Measurements from ENCODE around the gene TMEM179.
"Not testable (repeated sequence)": the region's sequence is repeated elsewhere in the genome, so short reads cannot be mapped to it uniquely, and the experiment has no call there.

TMEM179 gene

DNA sequence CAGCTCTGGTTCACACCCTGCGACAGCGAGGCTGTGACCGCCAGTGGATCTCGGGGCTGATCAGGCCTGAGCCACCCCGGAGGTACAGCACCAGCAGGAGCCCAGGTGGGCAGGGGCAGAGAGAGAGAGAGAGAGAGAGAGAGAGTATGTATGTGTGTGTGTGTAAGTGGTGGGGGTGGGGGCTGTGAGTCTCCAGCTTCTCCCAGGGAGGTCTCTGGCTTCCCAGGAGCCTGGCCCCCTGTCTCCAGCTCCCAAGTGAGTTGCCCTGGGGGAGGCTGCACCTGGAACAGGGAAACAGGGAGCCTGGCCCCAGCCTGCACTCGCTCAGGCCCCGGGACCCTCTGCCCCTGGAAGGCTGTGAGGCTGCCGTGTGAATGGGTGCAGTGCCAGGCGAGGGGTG is 23.1 kb downstream of the TMEM179 start:
- TF ChIP-seq, protein P1, sequence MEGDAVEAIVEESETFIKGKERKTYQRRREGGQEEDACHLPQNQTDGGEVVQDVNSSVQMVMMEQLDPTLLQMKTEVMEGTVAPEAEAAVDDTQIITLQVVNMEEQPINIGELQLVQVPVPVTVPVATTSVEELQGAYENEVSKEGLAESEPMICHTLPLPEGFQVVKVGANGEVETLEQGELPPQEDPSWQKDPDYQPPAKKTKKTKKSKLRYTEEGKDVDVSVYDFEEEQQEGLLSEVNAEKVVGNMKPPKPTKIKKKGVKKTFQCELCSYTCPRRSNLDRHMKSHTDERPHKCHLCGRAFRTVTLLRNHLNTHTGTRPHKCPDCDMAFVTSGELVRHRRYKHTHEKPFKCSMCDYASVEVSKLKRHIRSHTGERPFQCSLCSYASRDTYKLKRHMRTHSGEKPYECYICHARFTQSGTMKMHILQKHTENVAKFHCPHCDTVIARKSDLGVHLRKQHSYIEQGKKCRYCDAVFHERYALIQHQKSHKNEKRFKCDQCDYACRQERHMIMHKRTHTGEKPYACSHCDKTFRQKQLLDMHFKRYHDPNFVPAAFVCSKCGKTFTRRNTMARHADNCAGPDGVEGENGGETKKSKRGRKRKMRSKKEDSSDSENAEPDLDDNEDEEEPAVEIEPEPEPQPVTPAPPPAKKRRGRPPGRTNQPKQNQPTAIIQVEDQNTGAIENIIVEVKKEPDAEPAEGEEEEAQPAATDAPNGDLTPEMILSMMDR (IDR thresholded peaks at IDR 0.05): no peak
- no peak for DNase-seq (ENCODE audit: low spot score)
- peak overlapping the region; percentile 69 to 78 for H3K27ac ChIP-seq
- peak overlapping the region; percentile 56 for H3K4me3 ChIP-seq

DNA sequence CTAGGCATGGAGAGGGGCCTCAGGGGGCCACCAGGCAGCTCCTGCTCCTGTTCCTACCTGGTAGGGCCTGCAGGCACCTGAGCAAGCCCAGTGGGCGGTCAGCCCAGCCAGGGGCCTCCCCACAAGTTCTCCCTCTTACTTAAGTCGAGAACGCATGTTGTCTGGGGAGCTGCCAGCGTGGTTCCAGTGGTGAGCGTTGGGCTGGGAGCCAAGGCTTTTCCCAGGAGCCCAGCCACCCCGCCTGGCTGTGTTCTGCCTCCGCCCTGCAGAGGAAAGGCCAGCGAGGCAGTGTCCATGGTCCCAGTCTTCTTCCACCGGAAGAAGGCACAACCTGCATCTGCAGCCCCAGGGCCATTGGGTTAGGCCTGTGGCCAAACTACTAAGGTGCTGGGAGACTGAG is 23.6 kb downstream of the TMEM179 start:
- TF ChIP-seq, protein P1 (IDR thresholded peaks at IDR 0.05): no peak
- peak overlapping the region; percentile 56 for H3K4me3 ChIP-seq
- H3K27ac ChIP-seq: peak overlapping the region; percentile 69 to 78
- DNase-seq (ENCODE audit: low spot score): peak; percentile 81

DNA sequence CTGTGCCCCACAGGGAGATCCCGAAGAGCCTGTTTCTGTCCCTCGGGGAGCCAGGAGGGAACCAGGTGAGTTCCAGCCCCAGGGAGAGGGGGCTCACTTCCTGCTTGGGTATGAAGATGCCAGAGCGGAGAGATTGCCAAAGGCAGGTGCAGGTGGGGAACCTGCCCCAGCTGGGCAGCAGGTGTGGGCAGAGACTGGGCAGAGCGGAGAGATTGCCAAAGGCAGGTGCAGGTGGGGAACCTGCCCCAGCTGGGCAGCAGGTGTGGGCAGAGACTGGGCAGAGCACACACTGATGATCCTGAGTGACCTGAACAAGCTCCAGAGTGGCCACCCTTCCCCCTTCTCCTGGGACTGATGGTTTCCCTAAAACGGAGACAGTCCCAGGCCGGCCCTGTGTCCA is 24.6 kb downstream of the TMEM179 start:
- DNase-seq (ENCODE audit: low spot score): not testable (repeated sequence)
- peak overlapping the region; percentile 69 to 78 for H3K27ac ChIP-seq
- peak overlapping the region; percentile 56 for H3K4me3 ChIP-seq

DNA sequence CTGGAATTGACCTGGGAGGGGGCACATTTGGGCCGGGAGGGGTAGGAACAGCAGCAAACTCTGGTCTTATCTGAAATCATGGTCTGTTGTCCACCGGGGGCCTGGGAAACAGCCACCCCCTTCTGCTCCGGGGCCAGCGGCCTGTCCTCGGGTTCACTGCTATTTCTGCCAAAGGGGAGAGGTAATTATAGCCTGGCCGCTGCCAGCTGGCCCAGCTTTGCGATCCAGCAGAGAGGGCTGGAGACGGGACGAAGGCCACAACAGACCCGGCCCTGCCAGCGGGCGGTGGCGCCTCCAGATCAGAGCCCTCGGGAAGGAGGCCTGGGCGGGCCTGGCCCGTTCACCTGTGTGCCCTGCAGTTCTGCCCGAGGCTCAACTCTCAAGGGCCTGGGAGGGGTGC is 25.1 kb downstream of the TMEM179 start, which contains the start of gene C14orf180:
TSS of gene C14orf180 (plus strand) at position 258 of the 400 bp plus-strand sequence. CDS start 6,667 bp downstream, outside the sequence.
- Histone ChIP-seq H3K4me3 (peak within 1 kb of the TSS; percentile 56), H3K27ac (peak within 1 kb of the TSS; percentile 69 to 78)
- TF ChIP-seq, protein P1 (IDR thresholded peaks at IDR 0.05): no peak
- no peak for DNase-seq (ENCODE audit: low spot score)

DNA sequence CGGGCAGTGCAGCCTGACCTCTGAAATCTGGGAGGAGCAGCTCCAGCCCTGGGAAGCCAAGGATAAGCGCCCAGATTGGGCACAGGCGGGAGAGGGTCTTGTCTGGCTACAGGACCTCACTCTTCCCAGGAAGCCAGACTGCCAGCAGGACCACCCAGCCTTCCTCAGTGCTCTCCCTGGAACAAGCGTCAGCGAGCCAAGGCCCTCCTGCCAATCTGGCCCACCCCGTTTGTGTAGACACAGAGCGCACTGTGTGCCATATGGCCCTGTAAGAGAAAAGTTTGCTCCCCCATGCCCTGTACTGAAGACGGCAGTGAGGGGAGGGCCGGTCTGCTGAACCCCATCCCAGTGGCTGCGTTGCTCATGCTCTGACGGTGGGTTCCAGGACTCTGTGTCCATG is 26.3 kb downstream of the TMEM179 start:
- H3K4me3 ChIP-seq: no peak overlapping the region
- no peak for DNase-seq (ENCODE audit: low spot score)
- TF ChIP-seq, protein P1 (IDR thresholded peaks at IDR 0.05): no peak
- no peak overlapping the region for H3K27ac ChIP-seq

DNA sequence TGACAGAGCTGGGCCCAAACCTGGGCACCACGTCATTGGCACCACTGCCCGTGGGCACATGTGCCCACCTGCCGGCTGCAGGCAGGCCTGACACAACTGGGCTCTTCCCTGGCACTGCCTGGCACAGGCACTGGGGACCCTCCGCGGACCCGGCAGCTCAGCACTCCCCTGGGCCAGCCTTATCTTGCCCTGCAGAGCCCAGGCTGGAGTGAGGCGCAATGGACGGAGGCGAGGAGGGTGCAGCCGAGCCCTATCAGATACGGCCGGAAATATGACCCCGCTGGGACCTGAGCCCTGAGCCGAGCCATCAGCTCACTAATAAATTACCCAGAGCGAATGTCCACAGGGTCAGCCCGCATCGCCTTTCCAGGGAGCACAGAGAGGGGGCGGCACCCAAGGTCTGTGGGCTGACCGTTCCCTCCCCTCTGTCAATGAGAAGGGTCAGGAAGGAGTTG is 26.7 kb downstream of the TMEM179 start:
- DNase-seq (ENCODE audit: low spot score): no peak
- TF ChIP-seq, protein P1 (IDR thresholded peaks at IDR 0.05): no peak
- H3K27ac ChIP-seq: no peak overlapping the region
- no peak overlapping the region for H3K4me3 ChIP-seq

DNA sequence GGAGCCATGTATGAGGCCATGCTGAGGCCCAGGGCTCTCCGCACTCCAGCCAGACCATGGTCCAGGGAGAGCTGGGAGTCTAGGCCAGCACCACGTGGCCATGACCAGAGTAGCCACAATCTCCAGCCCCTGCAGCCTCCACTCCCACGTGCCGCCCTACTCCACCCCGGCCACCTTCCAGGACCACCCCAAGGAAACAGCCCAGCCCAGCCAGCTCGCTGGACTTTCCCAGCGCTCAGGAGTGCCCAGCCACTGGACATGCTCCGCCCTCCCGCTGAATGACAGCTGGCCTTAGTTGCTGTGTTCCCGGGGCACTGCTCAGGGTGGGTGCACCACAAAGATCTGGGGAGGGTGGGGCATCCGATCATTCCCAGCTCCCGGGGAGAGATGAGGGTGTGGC is 27.1 kb downstream of the TMEM179 start:
- no peak overlapping the region for H3K4me3 ChIP-seq
- TF ChIP-seq, protein P1 (IDR thresholded peaks at IDR 0.05): no peak
- DNase-seq (ENCODE audit: low spot score): no peak
- H3K27ac ChIP-seq: no peak overlapping the region

DNA sequence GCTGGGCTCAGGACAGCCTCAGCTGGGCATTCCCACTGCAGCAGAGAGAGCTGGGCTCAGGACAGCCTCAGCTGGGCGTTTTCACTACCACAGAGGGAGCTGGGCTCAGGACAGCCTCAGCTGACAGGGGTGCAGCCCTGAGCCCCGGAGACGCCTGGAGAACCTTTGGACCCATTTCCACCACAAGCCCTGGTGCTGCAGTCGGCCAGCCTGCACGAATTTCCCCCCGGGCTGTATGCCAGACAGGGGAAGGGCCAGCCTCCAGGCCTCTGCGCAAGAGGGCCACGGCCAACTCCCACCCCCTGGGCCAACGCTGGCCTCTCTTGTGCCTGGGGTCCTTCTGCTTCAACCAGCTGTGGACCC is 27.6 kb downstream of the TMEM179 start:
- H3K27ac ChIP-seq: no peak overlapping the region
- TF ChIP-seq, protein P1 (IDR thresholded peaks at IDR 0.05): no peak
- no peak for DNase-seq (ENCODE audit: low spot score)
- H3K4me3 ChIP-seq: no peak overlapping the region

Measured in coronary artery (tissue), 2 donors.